ENCODE data around the gene UBE2D2.

- no peak for TF ChIP-seq GABPA (IDR thresholded peaks at IDR 0.05; ENCODE audit: low read depth)
- no peak for TF ChIP-seq CTCF (IDR thresholded peaks at IDR 0.05; ENCODE audit: insufficient read depth, low read length)
Observed at GRCh38 chr5:139577689-139578290, 16.7 kb downstream of the UBE2D2 start.

Measured in HL-60 (cell line).